GM19324 (cell line): Measurements from ENCODE around the gene PCP2.

Experiments used
- ATAC-seq: cut with Tn5 transposase; IDR thresholded peaks from one replicate; pipeline ENCODE4 v1.9.1; 2021; ENCODE audit warnings: mild to moderate bottlenecking, moderate library complexity; ENCODE audit not compliant: unreplicated experiment, low FRiP score

Gene PCP2

GRCh38 chr19:7640803-7641202 lies 7.3 kb upstream of the PCP2 start:
- ATAC-seq: no peak

- no peak for ATAC-seq
Measured at GRCh38 chr19:7639863-7640348, 6.4 kb upstream of the PCP2 start.

GRCh38 chr19:7638802-7639465 lies 5.4 kb upstream of the PCP2 start:
- ATAC-seq: no peak

- ATAC-seq: peak; percentile 16
Measured at GRCh38 chr19:7637374-7638256, 4.1 kb upstream of the PCP2 start.

GRCh38 chr19:7636691-7637373 lies 3.3 kb upstream of the PCP2 start, which contains the start of gene STXBP2:
TSS of gene STXBP2 (plus strand) at chr19:7637110. CDS start at chr19:7637150, 40 bp downstream.
- ATAC-seq: peak; percentile 80

GRCh38 chr19:7636317-7636690 lies 2.8 kb upstream of the PCP2 start:
- no peak for ATAC-seq

- ATAC-seq: no peak
Measured at GRCh38 chr19:7635670-7636069, 2.2 kb upstream of the PCP2 start.

- ATAC-seq: no peak
Measured at GRCh38 chr19:7632340-7633203, 947 bp downstream of the PCP2 start.

- no peak for ATAC-seq
Measured at GRCh38 chr19:7631577-7631976, 1.9 kb downstream of the PCP2 start.

GRCh38 chr19:7629347-7630054 lies 4.0 kb downstream of the PCP2 start, which contains the start of the genes PET100 and XAB2:
TSS of gene PET100 (plus strand) at chr19:7629793. CDS start at chr19:7629834, 41 bp downstream.
TSS of gene XAB2 (minus strand) at chr19:7629545. CDS start at chr19:7629527, 18 bp downstream.
- peak; percentile 92 for ATAC-seq

GRCh38 chr19:7628589-7629311 lies 4.8 kb downstream of the PCP2 start:
- ATAC-seq: no peak

GRCh38 chr19:7627166-7627565 lies 6.4 kb downstream of the PCP2 start:
- ATAC-seq: no peak

GRCh38 chr19:7625763-7626372 lies 7.7 kb downstream of the PCP2 start:
- no peak for ATAC-seq

GRCh38 chr19:7624810-7625209 lies 8.7 kb downstream of the PCP2 start:
- no peak for ATAC-seq

GRCh38 chr19:7623725-7624603 lies 9.6 kb downstream of the PCP2 start:
- no peak for ATAC-seq

GRCh38 chr19:7622933-7623685 lies 10.4 kb downstream of the PCP2 start:
- ATAC-seq: no peak
